OCI-LY1 (cell line): Measurements from ENCODE around the gene TESPA1.

Source experiments
- H2AFZ ChIP-seq: fragments of 200-600 bp; sonication (generic), shearing (Covaris generic); 2 replicates; pipeline ENCODE4 v1.6.0; 2014; ENCODE audit warnings: antibody characterized with exemption, mild to moderate bottlenecking, low read length
- H3F3A ChIP-seq: fragments of 200-600 bp; sonication (generic), shearing (Covaris generic); 2 replicates; pipeline ENCODE4 v1.6.0; 2014; ENCODE audit warnings: mild to moderate bottlenecking, antibody characterized with exemption, low read length, moderate library complexity; ENCODE audit not compliant: insufficient read depth
- H3K27ac ChIP-seq: fragments of 200-600 bp; sonication (generic); 2 replicates; pipeline ENCODE4 v1.5.1; 2014; ENCODE audit warnings: low read length, mixed run types, mild to moderate bottlenecking, low read depth; ENCODE audit not compliant: poor library complexity, severe bottlenecking
- H3K27me3 ChIP-seq: fragments of 200-600 bp; sonication (generic); 2 replicates; pipeline ENCODE4 v1.6.0; 2014; ENCODE audit warnings: antibody characterized with exemption, mild to moderate bottlenecking, low read length, moderate library complexity; ENCODE audit not compliant: insufficient read depth
- H3K36me3 ChIP-seq: fragments of 200-600 bp; sonication (generic); 2 replicates; pipeline ENCODE4 v1.6.1; 2014; ENCODE audit warnings: mild to moderate bottlenecking, antibody characterized with exemption, low read length, moderate library complexity, mixed read lengths; ENCODE audit not compliant: insufficient read depth
- H3K4me1 ChIP-seq: fragments of 200-600 bp; sonication (generic); 2 replicates; pipeline ENCODE4 v1.5.1; 2014; ENCODE audit warnings: mild to moderate bottlenecking, low read length, moderate library complexity; ENCODE audit not compliant: insufficient read depth, severe bottlenecking
- H3K4me2 ChIP-seq: fragments of 200-600 bp; sonication (generic), shearing (Covaris generic); 2 replicates; pipeline ENCODE4 v1.6.1; 2014; ENCODE audit warnings: low read length
- H3K4me3 ChIP-seq: fragments of 200-600 bp; sonication (generic); 2 replicates; pipeline ENCODE4 v1.5.1; 2014; ENCODE audit warnings: low read length, low read depth, mild to moderate bottlenecking, mixed read lengths; ENCODE audit not compliant: poor library complexity, severe bottlenecking
- H3K79me2 ChIP-seq: fragments of 200-600 bp; shearing (Covaris generic); 2 replicates; pipeline ENCODE4 v1.6.1; 2016; ENCODE audit warnings: mixed run types, low read length, mixed read lengths; ENCODE audit not compliant: insufficient read depth
- H3K9ac ChIP-seq: fragments of 200-600 bp; sonication (generic), shearing (Covaris generic); 2 replicates; pipeline ENCODE4 v1.6.1; 2014; ENCODE audit warnings: mild to moderate bottlenecking, low read length, mixed read lengths
- H3K9me2 ChIP-seq: fragments of 200-600 bp; sonication (generic), shearing (Covaris generic); 2 replicates; pipeline ENCODE4 v1.6.1; 2014; ENCODE audit warnings: low read depth, mild to moderate bottlenecking, low read length, mixed read lengths
- H3K9me3 ChIP-seq: fragments of 200-600 bp; shearing (Covaris generic); 2 replicates; pipeline ENCODE4 v1.6.1; 2014; ENCODE audit warnings: low read length, mixed read lengths
- H4K20me1 ChIP-seq: fragments of 200-600 bp; sonication (generic), shearing (Covaris generic); 2 replicates; pipeline ENCODE4 v1.6.0; 2016; ENCODE audit warnings: mild to moderate bottlenecking, low read length; ENCODE audit not compliant: insufficient read depth
- EZH2 ChIP-seq: fragments of 200-600 bp; sonication (generic), shearing (Covaris generic); IDR thresholded peaks from 2 replicates; pipeline ENCODE4 v1.8.0; 2017; ENCODE audit warnings: borderline replicate concordance, mixed run types, mild to moderate bottlenecking, antibody characterized with exemption, low read length, moderate library complexity, mixed read lengths
- TF ChIP-seq, protein P1 (sequence below): fragments of 200-600 bp; sonication (generic), shearing (Covaris generic); IDR thresholded peaks from 2 replicates; pipeline ENCODE4 v1.5.1; 2017; ENCODE audit warnings: mild to moderate bottlenecking, antibody characterized with exemption, low read length, moderate library complexity, mixed read lengths

TESPA1 gene

DNA sequence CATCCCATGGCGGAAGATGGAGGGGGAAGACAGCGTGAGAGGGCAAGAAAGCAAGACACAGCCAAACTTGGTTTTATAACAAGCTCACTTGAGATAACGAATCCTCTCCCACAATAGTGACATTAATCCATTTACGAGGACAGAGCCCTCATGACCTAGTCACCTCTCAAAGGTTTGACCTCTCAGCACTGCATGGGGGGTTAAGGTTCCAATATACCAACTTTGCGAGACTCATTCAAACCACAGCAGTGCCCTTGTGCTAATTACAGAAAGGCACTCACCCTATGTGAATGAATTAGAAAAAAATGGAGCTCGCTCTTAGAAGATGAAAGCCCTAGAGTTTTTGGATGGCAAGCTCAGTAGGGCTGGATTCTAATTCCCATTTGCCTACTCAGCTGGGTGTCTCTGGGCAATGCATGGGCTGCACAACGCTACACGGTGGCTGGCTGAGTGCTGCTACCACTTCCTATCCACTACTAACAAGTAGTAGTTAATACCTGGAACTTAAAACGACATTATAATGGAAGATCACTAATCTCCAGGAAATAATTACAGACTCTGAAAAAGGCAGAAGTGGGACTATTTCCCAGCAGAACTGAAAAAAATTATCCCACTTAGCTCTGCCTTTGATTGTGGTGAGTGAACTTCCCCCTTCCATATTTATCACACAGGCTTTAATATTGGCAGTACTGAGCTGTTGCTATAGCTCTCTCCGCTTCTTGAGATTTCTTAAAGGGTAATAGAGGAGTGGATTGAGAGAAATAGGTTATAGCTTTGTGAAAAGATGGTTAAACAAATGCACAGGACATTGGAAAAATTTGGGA lies 27.5 kb downstream of the TESPA1 start:
- no peak for TF ChIP-seq EZH2
- TF ChIP-seq, protein P1, sequence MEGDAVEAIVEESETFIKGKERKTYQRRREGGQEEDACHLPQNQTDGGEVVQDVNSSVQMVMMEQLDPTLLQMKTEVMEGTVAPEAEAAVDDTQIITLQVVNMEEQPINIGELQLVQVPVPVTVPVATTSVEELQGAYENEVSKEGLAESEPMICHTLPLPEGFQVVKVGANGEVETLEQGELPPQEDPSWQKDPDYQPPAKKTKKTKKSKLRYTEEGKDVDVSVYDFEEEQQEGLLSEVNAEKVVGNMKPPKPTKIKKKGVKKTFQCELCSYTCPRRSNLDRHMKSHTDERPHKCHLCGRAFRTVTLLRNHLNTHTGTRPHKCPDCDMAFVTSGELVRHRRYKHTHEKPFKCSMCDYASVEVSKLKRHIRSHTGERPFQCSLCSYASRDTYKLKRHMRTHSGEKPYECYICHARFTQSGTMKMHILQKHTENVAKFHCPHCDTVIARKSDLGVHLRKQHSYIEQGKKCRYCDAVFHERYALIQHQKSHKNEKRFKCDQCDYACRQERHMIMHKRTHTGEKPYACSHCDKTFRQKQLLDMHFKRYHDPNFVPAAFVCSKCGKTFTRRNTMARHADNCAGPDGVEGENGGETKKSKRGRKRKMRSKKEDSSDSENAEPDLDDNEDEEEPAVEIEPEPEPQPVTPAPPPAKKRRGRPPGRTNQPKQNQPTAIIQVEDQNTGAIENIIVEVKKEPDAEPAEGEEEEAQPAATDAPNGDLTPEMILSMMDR, result no peak
- peaks cover 7% of the 10 kb centered on the region for H3K4me1 ChIP-seq
- no peaks in the 10 kb centered on the region for H3K27me3 ChIP-seq
- H3K36me3 ChIP-seq, result peaks cover 78% of the 10 kb centered on the region
- no peaks in the 10 kb centered on the region for H4K20me1 ChIP-seq
- H3K4me2 ChIP-seq, result no peak overlapping the region
- H3K9me2 ChIP-seq, result no peaks in the 10 kb centered on the region
- no peak overlapping the region for H3K4me3 ChIP-seq
- H3K9me3 ChIP-seq, result no peaks in the 10 kb centered on the region
- no peak overlapping the region for H3K9ac ChIP-seq
- no peak overlapping the region for H3K27ac ChIP-seq
- H3K79me2 ChIP-seq, result no peaks in the 10 kb centered on the region
- H2AFZ ChIP-seq, result no peak overlapping the region
- no peaks in the 10 kb centered on the region for H3F3A ChIP-seq

GRCh38 chr12:54956322-54956721 lies 28.2 kb downstream of the TESPA1 start:
- H3F3A ChIP-seq, result no peaks in the 10 kb centered on the region
- H3K9me2 ChIP-seq, result no peaks in the 10 kb centered on the region
- H3K79me2 ChIP-seq, result no peaks in the 10 kb centered on the region
- no peak overlapping the region for H3K27ac ChIP-seq
- H3K9ac ChIP-seq, result no peak overlapping the region
- H3K9me3 ChIP-seq, result no peaks in the 10 kb centered on the region
- no peak overlapping the region for H3K4me2 ChIP-seq
- H3K27me3 ChIP-seq, result no peaks in the 10 kb centered on the region
- H2AFZ ChIP-seq, result no peak overlapping the region
- H3K36me3 ChIP-seq, result peaks cover 75% of the 10 kb centered on the region
- no peaks in the 10 kb centered on the region for H4K20me1 ChIP-seq
- no peak for TF ChIP-seq EZH2
- TF ChIP-seq, protein P1, result no peak
- H3K4me1 ChIP-seq, result peaks cover 7% of the 10 kb centered on the region
- no peak overlapping the region for H3K4me3 ChIP-seq

DNA sequence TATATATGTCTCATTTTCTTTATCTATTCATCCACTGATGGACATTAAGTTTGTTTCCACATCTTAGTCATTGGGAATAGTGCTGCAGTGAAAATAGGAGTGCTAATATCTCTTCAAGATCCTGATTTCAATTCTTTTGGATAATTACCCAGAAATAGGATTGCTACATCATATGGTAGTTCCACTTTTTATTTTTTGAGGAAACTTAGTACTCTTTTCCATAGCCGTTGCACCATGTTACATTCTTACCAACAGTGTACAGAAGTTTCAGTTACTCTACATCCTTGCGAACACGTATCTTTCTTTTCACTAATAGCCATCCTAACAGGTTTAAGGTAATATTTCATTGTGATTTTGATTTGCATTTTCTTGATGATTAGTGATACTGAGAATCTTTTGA lies 29.8 kb downstream of the TESPA1 start:
- H4K20me1 ChIP-seq, result no peaks in the 10 kb centered on the region
- no peak overlapping the region for H2AFZ ChIP-seq
- peaks cover 7% of the 10 kb centered on the region for H3K4me1 ChIP-seq
- H3K27ac ChIP-seq, result no peak overlapping the region
- no peaks in the 10 kb centered on the region for H3K9me2 ChIP-seq
- H3K9ac ChIP-seq, result no peak overlapping the region
- no peaks in the 10 kb centered on the region for H3K27me3 ChIP-seq
- no peaks in the 10 kb centered on the region for H3F3A ChIP-seq
- no peaks in the 10 kb centered on the region for H3K9me3 ChIP-seq
- H3K4me2 ChIP-seq, result no peak overlapping the region
- no peak overlapping the region for H3K4me3 ChIP-seq
- H3K36me3 ChIP-seq, result peaks cover 66% of the 10 kb centered on the region
- TF ChIP-seq, protein P1, result no peak
- TF ChIP-seq EZH2, result no peak
- H3K79me2 ChIP-seq, result no peaks in the 10 kb centered on the region
